22Rv1 (cell line): Measurements from ENCODE around the gene MAGEA4.

ENCODE experiments used
- H3K27ac ChIP-seq: fragments of 450-650 bp; 2 replicates; pipeline ENCODE4 v1.5.1; 2017
- CTCF ChIP-seq: fragments of 450-650 bp; IDR thresholded peaks from 2 replicates; pipeline ENCODE4 v1.5.1; 2017; ENCODE audit warnings: mild to moderate bottlenecking
- ZFX ChIP-seq: fragments of 450-650 bp; IDR thresholded peaks from 2 replicates; pipeline ENCODE4 v1.6.1; 2017; ENCODE audit warnings: antibody characterized with exemption, borderline replicate concordance

Gene MAGEA4

GRCh38 chrX:151912780-151913179, at the start of gene MAGEA4:
Gene MAGEA4, plus strand, starts transcription at chrX:151912889. Its CDS starts 10,776 bp downstream, at chrX:151923665.
- TF ChIP-seq CTCF (no peak), ZFX (no peak)
- H3K27ac ChIP-seq: no peak within 1 kb of the TSS

GRCh38 chrX:151870602-151871001, 42.1 kb upstream of the MAGEA4 start:
- no peak for TF ChIP-seq CTCF
- TF ChIP-seq ZFX: no peak
- H3K27ac ChIP-seq: no peak overlapping the region

- H3K27ac ChIP-seq: no peak overlapping the region
- no peak for TF ChIP-seq CTCF
- no peak for TF ChIP-seq ZFX
Observed at GRCh38 chrX:151871244-151871643, 41.4 kb upstream of the MAGEA4 start.

GRCh38 chrX:151873096-151873495, 39.6 kb upstream of the MAGEA4 start:
- no peak overlapping the region for H3K27ac ChIP-seq
- TF ChIP-seq ZFX (no peak), CTCF (no peak)

GRCh38 chrX:151875270-151876026, 37.2 kb upstream of the MAGEA4 start:
- TF ChIP-seq ZFX: no peak
- no peak for TF ChIP-seq CTCF
- no peak overlapping the region for H3K27ac ChIP-seq

- TF ChIP-seq CTCF: no peak
- no peak for TF ChIP-seq ZFX
Observed at GRCh38 chrX:151878574-151878973, 34.1 kb upstream of the MAGEA4 start.

GRCh38 chrX:151879856-151880255, 32.8 kb upstream of the MAGEA4 start:
- TF ChIP-seq CTCF (no peak), ZFX (no peak)
- no peak overlapping the region for H3K27ac ChIP-seq

More at GRCh38 chrX:151878574-151878973, 34.1 kb upstream of the MAGEA4 start:
- no peak overlapping the region for H3K27ac ChIP-seq
